GM20431 (cell line): Measurements from ENCODE around the gene PAQR7.
"Not testable (repeated sequence)": the region's sequence is repeated elsewhere in the genome, so short reads cannot be mapped to it uniquely, and the experiment has no call there.

ENCODE experiments used
- in situ Hi-C: fragments of 300-500 bp; cut with MseI, MboI; formaldehyde crosslinking; loops from one replicate; pipeline ENCODE4 v1.15.0; 2020; ENCODE audit warnings: low sequenced_read_pairs; ENCODE audit not compliant: unreplicated experiment

Gene PAQR7

DNA sequence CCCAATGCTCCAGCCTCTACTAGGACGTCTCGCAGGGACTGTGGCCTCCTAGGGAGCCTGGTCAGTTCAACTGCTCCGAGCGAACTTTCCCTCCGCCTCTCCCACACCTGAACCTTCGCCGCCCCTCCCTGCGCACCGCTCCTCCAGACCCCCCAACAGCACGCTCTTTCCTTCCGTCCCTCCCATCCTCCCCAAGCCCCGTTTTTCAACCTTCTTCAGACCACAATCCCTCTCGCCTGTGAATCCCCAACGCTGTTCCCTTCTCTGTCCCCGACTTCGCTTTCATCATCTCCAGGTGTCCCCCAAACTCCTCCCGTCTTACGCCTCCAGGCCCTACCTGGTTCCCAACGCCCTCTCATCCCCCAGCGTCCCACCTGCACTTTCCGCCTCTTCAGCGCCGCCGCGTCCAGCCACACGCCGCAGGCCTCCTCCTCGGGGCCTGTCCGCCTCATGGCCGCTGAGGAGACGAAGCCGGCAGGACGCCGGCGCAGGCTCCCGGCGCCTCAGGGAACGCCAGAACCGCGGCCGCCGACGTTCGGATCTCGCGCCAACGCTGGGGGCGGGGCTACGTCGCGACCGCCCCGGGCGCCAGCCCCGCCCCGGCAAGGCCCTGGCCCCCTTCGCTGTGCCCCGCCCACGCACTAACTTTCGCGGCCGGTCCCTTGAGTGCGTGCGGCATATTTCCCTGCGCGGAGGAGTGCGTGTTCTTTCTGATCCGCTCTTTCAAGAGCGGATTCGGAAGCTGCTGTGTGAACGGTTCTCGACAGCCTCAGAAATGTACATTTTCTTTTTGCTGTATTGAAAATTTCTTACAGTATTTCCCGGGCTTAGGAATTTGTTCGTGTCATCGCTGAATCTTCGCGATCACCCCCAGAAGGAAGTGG, 16.4 kb downstream of the PAQR7 start, which contains the start of gene AUNIP:
TSS of gene AUNIP (minus strand) at position 552 of the 884 bp plus-strand sequence. CDS start at position 452, 100 bp downstream.
- in situ Hi-C loops, result no loop called here

DNA sequence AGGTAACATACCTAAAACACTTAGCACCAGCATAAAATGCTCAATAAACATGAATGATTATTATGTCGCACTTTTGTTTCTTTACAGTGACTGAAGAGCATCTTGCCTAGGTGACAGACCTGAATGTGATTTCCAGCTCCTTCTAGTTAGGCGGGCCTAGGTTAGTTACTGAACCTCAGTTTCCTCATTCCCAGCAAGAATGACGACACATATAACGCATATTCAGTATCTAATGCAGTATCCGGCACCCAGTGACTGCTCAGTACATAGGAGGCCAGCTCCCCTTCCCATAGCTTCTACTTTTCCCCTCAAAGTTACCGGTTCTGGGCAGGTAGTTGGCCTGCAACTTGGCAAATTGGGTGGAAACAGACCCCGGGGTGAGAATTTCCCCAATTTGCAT, 17.0 kb downstream of the PAQR7 start:
- in situ Hi-C loops, result no loop called here

DNA sequence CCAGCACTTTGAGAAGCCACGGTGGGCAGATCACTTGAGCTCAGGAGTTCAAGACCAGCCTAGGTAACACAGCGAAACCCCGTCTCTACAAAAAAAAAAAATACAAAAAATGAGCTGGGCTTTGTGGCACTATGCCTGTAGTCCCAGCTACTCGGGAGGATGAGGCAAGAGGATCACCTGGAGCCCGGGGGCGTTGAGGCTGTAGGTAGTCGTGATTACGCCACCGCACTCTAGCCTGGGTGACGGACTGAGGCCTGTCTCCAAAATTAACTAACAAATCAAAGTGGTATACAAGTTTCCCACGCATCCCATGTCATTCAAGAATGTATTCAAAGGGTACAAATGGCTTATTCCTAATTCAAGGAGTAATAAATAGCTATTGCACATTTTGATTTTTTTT, 18.7 kb downstream of the PAQR7 start:
- in situ Hi-C loops, result no loop called here

DNA sequence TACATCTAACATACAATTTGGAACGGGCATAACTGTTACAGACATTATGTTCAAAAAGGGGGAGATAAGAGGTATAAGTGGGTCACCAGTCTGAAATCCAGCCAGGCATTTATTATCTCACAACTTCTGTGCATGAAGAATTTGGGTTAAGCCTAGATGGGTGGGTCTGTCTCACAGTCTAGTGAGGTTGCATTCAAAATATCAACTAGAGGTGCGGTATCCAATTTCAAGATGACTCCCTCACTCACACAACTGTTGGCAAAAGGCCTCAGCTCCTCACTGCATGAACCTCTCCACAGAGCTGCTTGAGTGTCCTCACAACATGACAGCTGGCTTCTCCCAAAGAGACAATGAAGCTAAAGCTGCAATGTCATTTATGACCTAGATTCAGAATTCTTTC, 21.0 kb downstream of the PAQR7 start:
- in situ Hi-C loops, result no loop called here

DNA sequence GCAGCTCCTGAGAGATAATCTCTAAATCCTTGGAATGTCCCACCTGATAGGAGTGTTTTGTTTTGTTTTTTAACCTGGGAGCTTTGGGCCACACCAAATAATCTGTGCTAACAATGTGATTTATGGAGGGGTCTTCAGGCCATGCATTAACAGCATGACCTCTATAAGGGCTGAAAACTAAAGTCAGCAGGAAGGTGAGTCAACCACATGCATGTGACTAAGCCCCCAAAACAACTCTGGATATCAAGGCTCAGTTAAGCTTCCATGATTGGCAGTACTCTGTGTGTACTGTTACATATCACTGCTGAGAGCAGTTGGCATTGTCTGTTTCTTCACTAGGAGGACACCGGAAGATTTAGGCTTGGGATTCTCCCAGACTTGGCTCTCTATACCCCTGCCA, 27.0 kb downstream of the PAQR7 start:
- in situ Hi-C loops, result no loop called here

DNA sequence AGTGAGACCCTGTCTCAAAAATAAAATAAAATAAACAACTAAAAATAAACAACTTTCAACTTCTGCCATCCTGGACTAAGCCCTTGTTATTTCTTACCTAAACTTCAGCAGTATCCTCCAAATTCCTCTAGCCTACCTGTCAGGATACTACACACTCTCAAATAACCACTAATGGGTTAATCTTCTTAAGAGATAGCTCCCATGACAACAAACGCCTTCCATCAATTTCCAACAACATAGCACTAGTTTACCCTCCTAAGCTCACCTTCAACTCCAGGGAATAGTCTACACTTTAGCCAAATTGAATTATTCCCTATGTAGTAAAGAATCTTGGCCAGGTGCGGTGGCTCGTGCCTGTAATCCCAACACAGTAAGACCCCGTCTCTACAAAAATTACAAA, 27.6 kb downstream of the PAQR7 start:
- in situ Hi-C loops, result no loop called here

DNA sequence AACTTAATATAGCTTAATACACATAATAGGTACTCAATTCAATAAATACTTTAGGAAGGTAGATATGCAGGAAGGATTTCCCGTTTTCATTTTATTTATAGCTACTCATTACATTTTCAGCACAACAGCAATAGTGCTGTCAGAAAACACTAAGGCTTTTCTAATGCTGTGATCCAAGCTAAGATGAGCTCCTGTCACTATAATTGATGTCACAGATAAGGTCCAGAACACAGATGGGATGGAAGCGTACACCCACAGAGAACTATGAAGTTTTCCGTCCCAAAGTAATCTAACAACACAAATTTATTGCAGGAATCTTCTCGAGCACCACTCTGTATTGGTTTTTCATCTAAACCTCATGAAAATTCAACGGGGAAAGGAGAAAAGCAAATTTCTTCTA, 29.8 kb downstream of the PAQR7 start:
- in situ Hi-C loops, result no loop called here

DNA sequence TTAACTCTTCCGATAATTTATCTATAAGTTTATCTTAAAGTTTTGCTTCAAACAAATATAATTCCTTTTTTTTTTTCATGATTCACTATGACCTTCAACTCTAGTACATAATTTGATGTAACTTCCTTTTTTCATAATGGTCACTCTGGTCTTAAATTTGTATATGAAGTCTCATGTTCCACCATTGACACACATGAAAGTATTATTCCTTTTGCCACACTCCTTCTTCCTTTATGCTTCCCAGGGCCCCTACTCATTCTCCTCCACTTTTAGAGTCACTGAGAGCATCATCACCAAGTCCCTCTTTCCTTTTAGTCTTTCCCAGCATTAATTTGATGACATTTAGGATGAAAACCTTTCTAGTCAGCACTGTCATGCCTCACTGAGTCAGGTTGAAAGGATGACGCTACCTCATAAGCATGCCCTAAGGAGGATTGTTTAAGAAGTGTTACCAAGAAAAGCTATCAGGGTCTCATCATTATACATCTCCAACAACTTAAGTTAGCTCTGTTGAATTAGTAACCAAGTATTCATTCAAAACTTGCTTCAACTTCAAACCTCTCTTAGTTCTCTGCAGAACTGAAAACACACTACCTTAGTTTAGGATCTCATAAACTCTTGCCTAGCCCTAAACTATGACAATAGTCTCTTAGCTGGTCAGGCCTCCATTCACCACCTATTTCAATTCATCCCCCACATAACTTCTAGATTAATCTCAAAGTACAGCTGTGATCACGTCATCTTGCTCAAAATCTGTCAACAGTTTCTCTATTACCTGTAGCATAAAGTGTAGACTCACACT, 30.8 kb downstream of the PAQR7 start:
- in situ Hi-C loops, result no loop called here

DNA sequence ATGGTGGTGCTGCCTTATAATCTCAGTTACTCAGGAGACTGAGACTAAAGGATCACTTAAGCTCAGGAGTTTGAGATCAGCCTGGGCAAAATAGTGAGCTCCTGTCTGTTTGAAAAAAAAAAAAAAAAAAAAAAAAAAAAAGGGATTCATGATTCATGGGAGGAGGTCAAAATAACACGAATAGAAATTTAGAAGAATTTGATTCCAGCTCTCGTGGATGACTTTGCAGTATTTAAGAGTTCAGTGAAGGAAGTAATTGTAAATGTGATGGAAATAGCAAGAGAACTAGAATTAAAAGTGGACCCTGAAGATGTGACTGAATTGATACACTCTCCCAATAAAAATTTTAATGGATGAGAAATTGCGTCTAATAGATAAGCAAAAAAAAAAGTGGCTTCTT, 32.0 kb downstream of the PAQR7 start:
- in situ Hi-C loops, result no loop called here

DNA sequence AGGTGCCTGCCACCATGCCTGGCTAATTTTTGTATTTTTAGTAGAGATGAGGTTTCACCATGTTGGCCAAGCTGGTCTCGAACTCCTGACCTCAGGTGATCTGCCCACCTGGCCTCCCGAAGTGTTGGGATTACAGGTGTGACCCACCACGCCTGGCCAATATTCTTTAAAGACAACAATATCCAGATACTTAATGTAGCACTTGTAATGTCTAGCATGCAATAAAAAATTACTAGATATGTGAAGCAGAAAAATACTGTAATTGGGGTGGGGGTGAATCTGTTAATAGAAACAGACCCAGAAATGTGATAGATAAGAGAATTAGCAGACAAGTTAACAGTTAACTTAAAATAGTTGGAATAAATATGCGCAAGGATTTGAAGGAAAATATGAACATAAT, 35.7 kb downstream of the PAQR7 start:
- in situ Hi-C loops, result not testable (repeated sequence)

DNA sequence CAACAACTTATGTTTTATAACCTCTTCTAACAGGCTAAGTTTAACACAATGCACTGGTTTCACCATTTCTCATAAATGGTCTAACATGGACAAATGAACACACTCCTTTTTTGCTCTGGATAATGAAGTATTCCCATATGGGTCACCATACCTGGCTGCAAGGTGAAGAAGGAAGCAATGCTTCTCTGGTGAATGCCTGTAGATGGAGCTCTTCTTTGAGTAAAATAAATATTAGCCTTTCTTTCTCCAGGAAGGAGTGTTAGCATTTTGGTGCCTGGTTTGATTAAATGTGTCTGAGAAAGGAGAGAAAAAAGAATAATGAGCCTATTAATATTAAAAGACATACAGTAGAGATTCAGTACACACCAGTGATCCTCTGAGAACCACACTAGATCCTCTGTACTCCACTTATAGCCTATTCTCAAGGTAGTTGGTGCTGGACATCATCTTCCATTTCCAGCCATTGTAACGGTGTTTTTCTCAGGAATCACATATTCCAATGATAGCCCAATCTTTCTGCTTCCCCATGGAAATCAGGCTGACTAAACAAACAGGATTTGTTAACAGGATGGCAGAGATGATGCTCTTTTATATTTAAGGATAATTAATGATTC, 38.1 kb downstream of the PAQR7 start:
- in situ Hi-C loops, result no loop called here

DNA sequence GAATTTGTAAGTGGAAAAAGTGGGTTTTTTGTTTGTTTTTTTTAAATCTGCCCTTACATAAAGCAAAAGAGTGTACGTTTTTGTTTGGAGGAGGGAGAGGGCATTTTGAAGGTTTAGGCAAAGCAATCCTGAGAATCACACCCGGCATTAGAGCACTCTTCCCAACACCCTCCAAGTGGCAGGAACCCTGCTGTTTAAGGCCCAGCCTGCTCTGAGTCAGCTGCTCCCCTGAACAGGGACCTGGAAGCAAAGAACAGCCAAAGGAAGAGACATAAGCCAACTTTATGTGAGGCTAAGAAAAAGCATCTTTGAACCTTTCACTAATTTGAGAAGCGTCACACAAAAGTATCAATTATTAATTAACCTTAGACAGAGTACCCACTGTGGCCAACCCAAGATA, 38.8 kb downstream of the PAQR7 start:
- in situ Hi-C loops, result no loop called here

DNA sequence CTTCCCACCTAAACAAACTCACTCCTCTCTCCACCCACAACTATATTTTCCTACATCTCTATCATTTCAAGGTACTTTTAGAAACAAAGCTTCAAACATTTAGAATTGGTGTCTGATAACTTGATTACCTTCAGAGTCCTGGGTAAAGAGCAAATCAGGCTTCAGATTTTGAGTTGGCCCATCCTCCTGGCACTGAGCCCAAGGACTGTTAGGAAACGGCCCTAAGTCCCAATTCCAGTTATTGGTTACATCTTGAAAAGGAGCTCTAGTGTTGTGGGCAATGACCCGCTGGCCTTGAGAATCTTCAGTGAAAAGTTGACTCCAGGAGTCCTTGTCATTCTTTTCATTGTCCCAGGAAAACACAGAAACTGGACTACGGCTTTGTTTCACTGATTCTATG, 40.6 kb downstream of the PAQR7 start:
- in situ Hi-C loops, result no loop called here

DNA sequence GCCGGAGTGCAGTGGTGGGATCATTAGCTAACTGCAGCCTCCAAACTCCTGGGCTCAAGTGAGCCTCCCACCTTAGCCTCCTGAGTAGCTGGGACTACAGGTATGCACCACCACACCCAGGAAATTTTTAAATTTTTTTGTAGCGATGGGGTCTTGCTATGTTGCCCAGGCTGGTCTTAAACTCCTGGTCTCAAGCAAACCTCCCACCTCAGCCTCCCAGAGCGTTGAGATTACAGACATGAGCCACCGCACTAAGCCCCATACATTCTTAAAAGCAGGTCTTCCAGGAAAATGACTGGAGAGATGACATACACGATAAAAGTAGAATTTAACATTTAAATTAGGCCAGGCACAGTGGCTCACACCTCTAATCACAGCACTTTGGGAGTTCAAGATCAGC, 42.4 kb downstream of the PAQR7 start:
- in situ Hi-C loops, result no loop called here

DNA sequence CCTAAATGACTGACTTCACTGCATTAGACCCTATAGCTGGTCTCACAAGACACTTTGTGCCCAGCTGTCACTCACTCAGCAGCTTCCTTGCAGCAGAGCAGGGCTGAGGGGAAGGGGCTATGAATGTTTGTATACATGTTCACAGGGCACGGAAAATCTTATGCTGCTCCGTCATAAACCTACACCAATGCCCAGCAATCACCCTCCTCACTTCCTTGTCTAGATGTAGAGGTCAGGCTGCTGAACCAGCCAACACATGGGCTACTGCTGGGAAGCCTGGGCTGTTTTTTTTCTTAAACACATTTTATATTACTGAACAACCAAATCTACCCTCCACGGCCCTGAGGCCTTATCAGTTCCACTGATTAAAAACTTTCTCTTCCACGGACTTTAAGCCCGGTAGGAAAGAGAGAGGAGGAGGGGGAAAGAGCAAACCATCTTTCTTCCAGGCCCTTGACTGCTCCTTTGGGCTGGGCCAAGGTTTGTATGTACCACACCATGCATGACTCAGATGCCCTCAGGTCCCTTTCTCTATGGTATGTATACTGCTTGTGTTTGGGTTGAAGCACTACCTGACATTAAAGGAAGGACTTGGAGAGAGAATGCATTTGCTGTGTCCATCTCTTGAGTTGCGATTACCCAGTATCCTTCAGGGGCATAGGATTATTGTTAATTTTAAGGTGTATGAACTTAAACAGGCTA, 43.0 kb downstream of the PAQR7 start:
- in situ Hi-C loops, result no loop called here

DNA sequence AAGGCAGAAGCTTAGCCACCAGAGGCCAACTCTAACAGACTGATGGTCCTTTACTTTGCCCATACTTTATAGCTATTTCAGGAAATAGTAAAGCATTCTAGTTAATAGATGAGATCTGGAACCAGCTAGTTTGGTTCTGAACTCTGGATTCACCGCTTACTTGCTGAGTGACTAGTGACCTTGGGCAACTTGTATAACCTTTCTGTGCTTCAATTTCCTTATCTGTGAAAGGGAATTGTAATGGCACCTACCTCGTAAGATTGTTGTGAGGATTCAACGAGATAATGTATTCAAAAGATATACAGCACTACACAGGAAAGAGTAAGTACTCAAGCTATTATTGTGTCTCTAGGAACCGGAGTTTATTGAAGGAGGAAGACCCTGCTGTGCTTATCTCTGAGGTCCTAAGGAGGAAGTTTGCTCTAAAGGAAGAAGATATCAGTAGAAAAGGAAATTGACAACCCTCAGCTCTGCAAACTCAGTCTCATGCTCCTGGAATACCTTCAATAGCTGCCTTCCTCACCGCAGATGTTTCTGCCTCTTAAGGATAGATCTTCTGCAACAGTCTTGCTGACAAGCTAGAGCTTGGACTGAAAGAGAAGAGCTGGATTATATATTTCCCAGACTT, 43.8 kb downstream of the PAQR7 start:
- in situ Hi-C loops, result no loop called here

DNA sequence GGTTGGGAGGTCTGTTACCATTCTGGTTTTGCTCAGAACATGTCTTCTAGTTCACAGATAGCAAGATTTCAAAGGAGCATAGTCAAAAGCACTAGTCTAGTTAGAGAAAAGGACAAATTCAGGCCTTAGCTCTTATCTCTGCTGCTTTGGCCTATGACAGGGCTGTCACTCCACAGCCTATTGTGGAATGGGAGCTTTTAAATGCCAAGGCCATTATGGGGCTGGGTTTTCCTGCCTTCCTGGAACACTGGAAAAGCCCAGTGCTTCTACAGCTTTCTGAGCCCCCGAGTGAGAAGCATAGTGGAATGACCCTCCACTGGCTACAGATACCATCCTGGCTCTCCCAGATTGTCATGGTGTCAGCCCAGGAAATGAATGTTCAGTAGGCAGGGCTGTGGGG, 46.5 kb downstream of the PAQR7 start:
- in situ Hi-C loops, result no loop called here

DNA sequence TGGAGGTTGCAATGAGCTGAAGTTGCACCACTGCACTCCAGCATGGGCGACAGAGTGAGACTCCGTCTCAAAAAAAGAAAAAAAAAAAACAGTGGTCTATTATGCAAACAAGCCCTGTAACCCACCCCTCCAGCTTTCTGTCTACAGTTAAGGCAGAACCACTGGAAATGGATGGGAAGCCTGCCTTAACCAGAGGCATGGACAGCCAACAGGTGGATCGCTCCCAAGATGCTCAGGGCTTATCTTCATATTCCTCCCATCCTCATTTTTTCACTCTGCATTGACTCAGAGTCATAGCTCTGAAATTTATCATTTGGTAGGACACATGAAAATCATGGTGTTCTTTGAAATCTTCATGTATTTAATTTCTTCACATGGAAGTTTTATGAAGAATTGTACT, 47.0 kb downstream of the PAQR7 start:
- in situ Hi-C loops, result no loop called here

DNA sequence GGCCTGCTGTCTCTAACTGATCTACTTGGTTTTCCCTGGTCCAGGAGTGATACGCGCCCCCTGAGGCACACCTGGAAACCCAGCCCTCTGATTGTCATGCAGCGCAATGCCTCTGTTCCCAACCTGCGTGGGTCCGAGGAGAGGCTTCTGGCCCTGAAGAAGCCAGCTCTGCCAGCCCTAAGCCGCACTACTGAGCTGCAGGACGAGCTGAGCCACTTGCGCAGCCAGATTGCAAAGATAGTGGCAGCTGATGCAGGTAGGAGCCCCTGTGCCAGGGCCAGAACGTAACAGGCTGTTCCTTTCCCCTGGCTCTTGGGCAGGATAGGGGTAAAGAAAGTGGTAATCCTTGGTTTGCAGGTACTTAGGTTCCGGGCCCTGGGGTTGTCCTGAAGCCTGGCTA, 48.9 kb downstream of the PAQR7 start:
- in situ Hi-C loops, result no loop called here

DNA sequence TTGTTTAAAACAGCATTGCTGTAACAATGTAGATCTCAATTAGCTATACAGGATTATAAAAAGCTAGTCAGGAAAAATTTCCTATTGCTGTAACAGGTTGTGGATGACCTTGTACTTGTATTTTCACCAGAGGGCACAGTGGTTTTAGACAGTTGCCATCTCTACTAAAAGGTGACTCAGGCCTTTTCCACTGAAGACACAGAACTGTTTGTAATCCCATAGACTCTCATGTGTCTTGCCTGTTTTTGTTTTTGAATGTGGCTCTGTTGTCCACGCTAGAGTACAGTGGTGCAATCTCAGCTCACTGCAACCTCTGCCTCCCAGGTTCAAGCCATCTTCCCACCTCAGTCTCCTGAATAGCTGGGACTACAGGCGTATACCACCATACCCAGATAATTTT, 49.9 kb downstream of the PAQR7 start:
- in situ Hi-C loops, result no loop called here
